Measurements from ENCODE around the gene TMEM38B. TPM values are rescaled to one million over a fixed set of nuclear protein-coding genes. Genes with fewer than 3 reads are reported as not detected.
"Not testable (repeated sequence)": the region's sequence is repeated elsewhere in the genome, so short reads cannot be mapped to it uniquely, and the experiment has no call there.

TMEM38B gene
- total RNA-seq, 2 experiments from 2014 or later: 15.9 to 22.5 TPM

DNA sequence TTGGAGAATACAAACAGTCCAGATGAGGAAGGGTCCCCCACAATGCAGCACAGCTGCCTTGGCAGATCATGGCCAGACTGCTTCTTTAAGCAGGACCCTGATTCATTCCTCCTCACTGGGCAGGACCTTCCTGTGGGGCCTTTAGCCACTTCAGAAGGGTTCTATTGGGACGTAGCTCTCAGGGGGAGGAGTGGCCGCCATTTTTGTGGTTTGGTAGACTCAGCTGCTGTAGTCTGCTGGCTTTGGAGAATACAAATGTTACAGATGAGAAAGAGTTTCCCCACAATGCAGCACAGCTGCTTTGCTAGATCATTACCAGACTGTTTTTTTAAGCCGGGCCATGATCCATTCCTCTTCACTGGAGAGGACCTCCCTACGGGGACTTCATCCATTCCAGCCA is 57.4 kb downstream of the TMEM38B start:
- BruUV-seq (replicated peaks): no TSS peak
- DNase-seq (ENCODE audit: low spot score): no peak
- H3K4me2 ChIP-seq (ENCODE audit: low read length): no peak overlapping the region
- no peaks in the 10 kb centered on the region for H3K9me2 ChIP-seq (ENCODE audit: insufficient read depth, low read length)
- no peaks in the 10 kb centered on the region for H3K4me1 ChIP-seq (ENCODE audit: insufficient read depth, low read length, poor library complexity, severe bottlenecking)
- ChIA-PET CTCF (ENCODE audit: unreplicated experiment) (interaction anchor here (0.5 to 0.6 kb wide), 2 partner anchors 306 to 576 kb away, joined by 3 read pairs; no protein-coding TSS in a partner anchor), POLR2A (no interaction called here)
- TF ChIP-seq, protein P1, sequence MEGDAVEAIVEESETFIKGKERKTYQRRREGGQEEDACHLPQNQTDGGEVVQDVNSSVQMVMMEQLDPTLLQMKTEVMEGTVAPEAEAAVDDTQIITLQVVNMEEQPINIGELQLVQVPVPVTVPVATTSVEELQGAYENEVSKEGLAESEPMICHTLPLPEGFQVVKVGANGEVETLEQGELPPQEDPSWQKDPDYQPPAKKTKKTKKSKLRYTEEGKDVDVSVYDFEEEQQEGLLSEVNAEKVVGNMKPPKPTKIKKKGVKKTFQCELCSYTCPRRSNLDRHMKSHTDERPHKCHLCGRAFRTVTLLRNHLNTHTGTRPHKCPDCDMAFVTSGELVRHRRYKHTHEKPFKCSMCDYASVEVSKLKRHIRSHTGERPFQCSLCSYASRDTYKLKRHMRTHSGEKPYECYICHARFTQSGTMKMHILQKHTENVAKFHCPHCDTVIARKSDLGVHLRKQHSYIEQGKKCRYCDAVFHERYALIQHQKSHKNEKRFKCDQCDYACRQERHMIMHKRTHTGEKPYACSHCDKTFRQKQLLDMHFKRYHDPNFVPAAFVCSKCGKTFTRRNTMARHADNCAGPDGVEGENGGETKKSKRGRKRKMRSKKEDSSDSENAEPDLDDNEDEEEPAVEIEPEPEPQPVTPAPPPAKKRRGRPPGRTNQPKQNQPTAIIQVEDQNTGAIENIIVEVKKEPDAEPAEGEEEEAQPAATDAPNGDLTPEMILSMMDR (conservative IDR thresholded peaks at IDR 0.05; ENCODE audit: low read length): no peak
- no peak for TF ChIP-seq EZH2phosphoT487 (IDR thresholded peaks at IDR 0.05; ENCODE audit: borderline replicate concordance, low read depth, low read length)
- peaks cover 30% of the 10 kb centered on the region for H3K36me3 ChIP-seq (ENCODE audit: insufficient read depth, low read length)
- no peak overlapping the region for H3K4me3 ChIP-seq (ENCODE audit: low read depth, low read length, poor library complexity, severe bottlenecking)
- peaks cover 6% of the 10 kb centered on the region; the same call in 1 of the 2 replicates for H3K9me3 ChIP-seq (ENCODE audit: low read length)
- intact Hi-C loops (cut with micrococcal nuclease; ENCODE audit: unreplicated experiment): no loop called here
- no peaks in the 10 kb centered on the region for H4K20me1 ChIP-seq (ENCODE audit: insufficient read depth, low read length)
- no peak overlapping the region for H2AFZ ChIP-seq (ENCODE audit: low read length)
- no peaks in the 10 kb centered on the region for H3K79me2 ChIP-seq (ENCODE audit: insufficient read depth, low read depth, low read length)
- H3K27ac ChIP-seq (ENCODE audit: low read depth, low read length, poor library complexity, severe bottlenecking): no peak overlapping the region

DNA sequence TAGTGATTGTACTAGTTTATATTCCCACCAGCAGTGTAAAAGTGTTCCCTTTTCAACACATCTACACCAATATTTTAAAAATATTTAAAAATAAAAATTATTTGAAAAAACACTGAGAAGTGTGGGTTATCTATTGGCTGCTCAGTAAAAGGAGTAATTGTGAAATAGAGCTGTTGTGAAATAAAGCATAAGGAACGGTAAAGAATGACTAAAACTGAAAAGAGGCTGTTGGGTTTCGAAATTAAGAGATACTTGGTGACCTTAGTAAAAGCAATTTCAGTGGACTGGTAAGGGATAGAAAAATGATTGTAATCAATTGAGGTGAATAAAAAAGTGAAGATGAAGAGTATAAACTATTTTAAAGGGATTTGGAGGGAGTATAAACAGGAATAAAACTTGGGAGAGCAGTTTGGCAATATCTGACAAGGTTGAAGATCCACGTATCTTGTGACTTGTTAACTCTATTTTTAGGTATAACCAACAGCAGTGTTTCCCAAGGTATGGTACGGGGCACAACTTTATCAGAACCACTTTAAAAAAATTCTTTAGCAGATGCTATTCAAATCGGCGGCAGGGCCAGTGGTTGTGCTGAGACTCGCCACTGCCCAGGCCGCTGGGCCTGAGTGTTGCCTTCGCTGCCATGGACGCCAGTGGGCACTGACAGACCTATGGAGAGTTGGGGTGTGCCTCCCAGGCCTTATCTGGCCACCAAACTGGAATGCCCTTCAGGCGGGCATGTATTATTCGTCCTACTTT is 63.3 kb downstream of the TMEM38B start:
- Histone ChIP-seq H4K20me1 (ENCODE audit: insufficient read depth, low read length) (no peaks in the 10 kb centered on the region), H3K4me1 (ENCODE audit: insufficient read depth, low read length, poor library complexity, severe bottlenecking) (no peaks in the 10 kb centered on the region), H3K27ac (ENCODE audit: low read depth, low read length, poor library complexity, severe bottlenecking) (no peak overlapping the region), H2AFZ (ENCODE audit: low read length) (no peak overlapping the region), H3K4me3 (ENCODE audit: low read depth, low read length, poor library complexity, severe bottlenecking) (no peak overlapping the region), H3K4me2 (ENCODE audit: low read length) (no peak overlapping the region), H3K9me3 (ENCODE audit: low read length) (no peaks in the 10 kb centered on the region), H3K36me3 (ENCODE audit: insufficient read depth, low read length) (no peaks in the 10 kb centered on the region), H3K79me2 (ENCODE audit: insufficient read depth, low read depth, low read length) (no peaks in the 10 kb centered on the region), H3K9me2 (ENCODE audit: insufficient read depth, low read length) (no peaks in the 10 kb centered on the region)
- CTCF ChIA-PET (ENCODE audit: unreplicated experiment): no interaction called here
- TF ChIP-seq, protein P1 (conservative IDR thresholded peaks at IDR 0.05; ENCODE audit: low read length): no peak
- TF ChIP-seq EZH2phosphoT487 (IDR thresholded peaks at IDR 0.05; ENCODE audit: borderline replicate concordance, low read depth, low read length): no peak
- intact Hi-C loops (cut with micrococcal nuclease; ENCODE audit: unreplicated experiment): no loop called here
- POLR2A ChIA-PET: interaction anchor here (0.6 kb wide), 1 partner anchor 133 kb away, joined by 4 read pairs; no protein-coding TSS in a partner anchor
- no TSS peak for BruUV-seq (replicated peaks)
- no peak for DNase-seq (ENCODE audit: low spot score)

DNA sequence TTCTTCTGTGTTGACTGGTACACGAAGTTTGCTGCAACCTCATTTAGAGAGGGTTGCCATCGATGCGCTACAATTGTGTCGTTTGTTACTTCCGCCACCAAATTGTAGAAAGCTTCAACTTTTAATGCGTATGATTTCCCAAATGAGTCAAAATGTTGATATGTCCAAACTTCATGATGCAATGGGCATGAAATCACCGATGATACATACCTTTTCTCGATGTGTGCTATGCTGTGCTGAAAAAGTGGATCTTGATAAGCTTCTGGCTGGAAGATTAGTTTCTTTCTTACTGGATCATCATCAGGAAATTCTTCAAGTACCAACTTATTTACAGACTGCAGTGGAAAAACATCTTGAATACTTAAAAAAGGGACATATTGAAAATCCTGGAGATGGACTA is 65.7 kb downstream of the TMEM38B start:
- Histone ChIP-seq H3K9me2 (ENCODE audit: insufficient read depth, low read length) (no peaks in the 10 kb centered on the region), H3K27ac (ENCODE audit: low read depth, low read length, poor library complexity, severe bottlenecking) (no peak overlapping the region), H3K4me1 (ENCODE audit: insufficient read depth, low read length, poor library complexity, severe bottlenecking) (no peaks in the 10 kb centered on the region), H4K20me1 (ENCODE audit: insufficient read depth, low read length) (no peaks in the 10 kb centered on the region), H3K4me2 (ENCODE audit: low read length) (no peak overlapping the region), H3K9me3 (ENCODE audit: low read length) (no peaks in the 10 kb centered on the region), H3K36me3 (ENCODE audit: insufficient read depth, low read length) (no peaks in the 10 kb centered on the region), H3K4me3 (ENCODE audit: low read depth, low read length, poor library complexity, severe bottlenecking) (no peak overlapping the region), H2AFZ (ENCODE audit: low read length) (no peak overlapping the region), H3K79me2 (ENCODE audit: insufficient read depth, low read depth, low read length) (no peaks in the 10 kb centered on the region)
- TF ChIP-seq, protein P1 (conservative IDR thresholded peaks at IDR 0.05; ENCODE audit: low read length): no peak
- TF ChIP-seq EZH2phosphoT487 (IDR thresholded peaks at IDR 0.05; ENCODE audit: borderline replicate concordance, low read depth, low read length): no peak
- intact Hi-C loops (cut with micrococcal nuclease; ENCODE audit: unreplicated experiment): no loop called here
- BruUV-seq (replicated peaks): no TSS peak
- POLR2A ChIA-PET: no interaction called here
- DNase-seq (ENCODE audit: low spot score): no peak
- CTCF ChIA-PET (ENCODE audit: unreplicated experiment): no interaction called here

DNA sequence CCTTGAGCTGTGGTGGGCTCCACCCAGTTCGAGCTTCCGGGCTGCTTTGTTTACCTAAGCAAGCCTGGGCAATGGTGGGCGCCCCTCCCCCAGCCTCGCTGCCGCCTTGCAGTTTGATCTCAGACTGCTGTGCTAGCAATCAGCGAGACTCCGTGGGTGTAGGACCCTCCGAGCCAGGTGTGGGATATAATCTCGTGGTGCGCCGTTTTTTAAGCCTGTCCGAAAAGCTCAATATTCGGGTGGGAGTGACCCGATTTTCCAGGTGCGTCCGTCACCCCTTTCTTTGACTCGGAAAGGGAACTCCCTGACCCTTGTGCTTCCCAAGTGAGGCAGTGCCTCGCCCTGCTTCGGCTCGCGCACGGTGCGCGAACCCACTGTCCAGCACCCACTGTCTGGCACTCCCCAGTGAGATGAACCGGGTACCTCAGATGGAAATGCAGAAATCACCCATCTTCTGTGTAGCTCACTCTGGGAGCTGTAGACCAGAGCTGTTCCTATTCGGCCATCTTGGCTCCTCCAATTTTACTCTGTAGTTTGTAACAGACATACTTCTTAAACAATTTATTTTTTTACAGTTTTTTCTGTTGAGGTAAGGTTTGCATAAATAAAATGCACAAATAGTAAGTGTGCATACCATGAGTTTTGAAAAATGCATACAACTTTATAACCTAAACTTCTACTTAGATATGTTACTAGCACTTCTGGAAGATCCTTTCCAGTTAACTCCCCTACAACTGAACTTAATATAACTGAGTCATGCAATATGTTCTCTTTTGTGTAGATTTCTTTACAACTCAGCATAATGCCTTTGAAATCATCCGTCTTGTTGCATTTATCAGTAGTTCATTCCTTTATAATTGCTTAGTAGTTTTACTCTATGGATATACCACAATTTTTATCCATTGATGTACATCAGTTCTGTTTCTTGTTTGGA is 88.5 kb downstream of the TMEM38B start:
- H2AFZ ChIP-seq (ENCODE audit: low read length); BruUV-seq (replicated peaks); H3K4me2 ChIP-seq (ENCODE audit: low read length); H3K9me3 ChIP-seq (ENCODE audit: low read length); H3K27ac ChIP-seq (ENCODE audit: low read depth, low read length, poor library complexity, severe bottlenecking); DNase-seq (ENCODE audit: low spot score); H3K36me3 ChIP-seq (ENCODE audit: insufficient read depth, low read length); H3K4me3 ChIP-seq (ENCODE audit: low read depth, low read length, poor library complexity, severe bottlenecking); H3K79me2 ChIP-seq (ENCODE audit: insufficient read depth, low read depth, low read length); intact Hi-C loops (cut with micrococcal nuclease; ENCODE audit: unreplicated experiment); H4K20me1 ChIP-seq (ENCODE audit: insufficient read depth, low read length); CTCF ChIA-PET (ENCODE audit: unreplicated experiment); H3K4me1 ChIP-seq (ENCODE audit: insufficient read depth, low read length, poor library complexity, severe bottlenecking); H3K9me2 ChIP-seq (ENCODE audit: insufficient read depth, low read length): not testable (repeated sequence)
- POLR2A ChIA-PET: interaction anchor here (0.6 kb wide), 1 partner anchor 330 kb away, joined by 4 read pairs; no protein-coding TSS in a partner anchor
